ENCODE data around the gene DHRS7.

DNA sequence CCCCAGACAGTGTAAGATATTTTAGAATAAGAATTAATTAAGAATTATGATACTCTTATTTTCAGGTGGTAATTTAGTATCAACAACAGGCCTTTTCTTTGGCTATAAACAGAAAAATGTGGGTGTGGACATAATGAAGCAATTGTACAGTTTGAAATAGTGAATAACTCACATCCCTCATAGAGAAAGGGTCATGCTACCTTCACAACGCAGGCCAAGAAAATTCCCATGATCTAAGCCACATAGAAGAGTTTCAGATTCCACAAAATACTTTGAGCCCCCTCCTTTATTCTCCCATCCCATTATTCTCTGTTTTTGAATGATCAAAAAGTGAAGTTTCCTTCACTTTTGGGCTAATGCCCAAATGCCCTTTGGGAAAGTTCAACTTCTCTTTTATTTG lies 23.5 kb upstream of the DHRS7 start:
- TF ChIP-seq, protein P1, sequence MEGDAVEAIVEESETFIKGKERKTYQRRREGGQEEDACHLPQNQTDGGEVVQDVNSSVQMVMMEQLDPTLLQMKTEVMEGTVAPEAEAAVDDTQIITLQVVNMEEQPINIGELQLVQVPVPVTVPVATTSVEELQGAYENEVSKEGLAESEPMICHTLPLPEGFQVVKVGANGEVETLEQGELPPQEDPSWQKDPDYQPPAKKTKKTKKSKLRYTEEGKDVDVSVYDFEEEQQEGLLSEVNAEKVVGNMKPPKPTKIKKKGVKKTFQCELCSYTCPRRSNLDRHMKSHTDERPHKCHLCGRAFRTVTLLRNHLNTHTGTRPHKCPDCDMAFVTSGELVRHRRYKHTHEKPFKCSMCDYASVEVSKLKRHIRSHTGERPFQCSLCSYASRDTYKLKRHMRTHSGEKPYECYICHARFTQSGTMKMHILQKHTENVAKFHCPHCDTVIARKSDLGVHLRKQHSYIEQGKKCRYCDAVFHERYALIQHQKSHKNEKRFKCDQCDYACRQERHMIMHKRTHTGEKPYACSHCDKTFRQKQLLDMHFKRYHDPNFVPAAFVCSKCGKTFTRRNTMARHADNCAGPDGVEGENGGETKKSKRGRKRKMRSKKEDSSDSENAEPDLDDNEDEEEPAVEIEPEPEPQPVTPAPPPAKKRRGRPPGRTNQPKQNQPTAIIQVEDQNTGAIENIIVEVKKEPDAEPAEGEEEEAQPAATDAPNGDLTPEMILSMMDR (IDR thresholded peaks at IDR 0.05; ENCODE audit: extremely low read depth in 1 of 2, insufficient read depth in 1 of 2, low read depth in 1 of 2, low read length in 2 of 2) = no peak
- no peak for TF ChIP-seq EZH2 (IDR thresholded peaks at IDR 0.05; ENCODE audit: borderline replicate concordance, low read depth, low read length, severe bottlenecking)
- TF ChIP-seq POLR2AphosphoS5 (IDR thresholded peaks at IDR 0.05; ENCODE audit: insufficient read depth, low read depth, low read length) = no peak
- no peak for TF ChIP-seq MYC (IDR thresholded peaks at IDR 0.05; ENCODE audit: low read depth, low read length)
- no peak for TF ChIP-seq GATA2 (IDR thresholded peaks at IDR 0.05; ENCODE audit: insufficient read depth, insufficient read length, low read depth, low read length)
- no peak for TF ChIP-seq JUN (IDR thresholded peaks at IDR 0.05; ENCODE audit: borderline replicate concordance, insufficient read depth, insufficient read length, low read depth)
